ENCODE data around the gene HCRT. TPM values are rescaled to one million over a fixed set of nuclear protein-coding genes. Genes with fewer than 3 reads are reported as not detected.
A peak's percentile ranks its signal among the peaks of the same experiment; 100 is the strongest.

HCRT gene
- total and polyA plus RNA-seq, 2 donors (not counting 1 experiment from before 2014, with no cell fraction given), result not detected

GRCh38 chr17:42135151-42135550, 50.1 kb downstream of the HCRT start:
- no peak overlapping the region for H2AFZ ChIP-seq (ENCODE audit: insufficient read depth, low read depth, low read length, poor library complexity, severe bottlenecking)
- no peak overlapping the region for H3K9ac ChIP-seq (ENCODE audit: low read length)
- ChIA-PET POLR2A (interaction anchor here (0.9 kb wide), 1 partner anchor 15 kb away, joined by 6 read pairs; no protein-coding TSS in a partner anchor), CTCF (interaction anchor here (1.4 to 2.3 kb wide), 3 partner anchors 7 to 109 kb away, joined by 3 to 7 read pairs (median 5); no protein-coding TSS in a partner anchor)
- H3K4me3 ChIP-seq (ENCODE audit: control extremely low read depth in 1 of 5, extremely low read depth in 1 of 5, insufficient read depth in 1 of 5, low read depth in 2 of 5, low read length in 4 of 5), result no peak overlapping the region
- WGBS (ENCODE audit: insufficient coverage), result 97% methylated on average over 4 of the region's 6 CpGs
- peak overlapping the region; percentile 48 for H3K4me2 ChIP-seq (replicated peaks; ENCODE audit: low read depth, low read length, poor library complexity, severe bottlenecking)
- TF ChIP-seq CTCF (IDR thresholded peaks at IDR 0.05) (no peak), EZH2 (IDR thresholded peaks at IDR 0.05; ENCODE audit: borderline replicate concordance, insufficient read depth, low read depth, low read length, poor library complexity, severe bottlenecking) (no peak)
- intact Hi-C loops (cut with micrococcal nuclease), result no loop called here
- peaks cover 0 to 13% of the 10 kb centered on the region in 2 experiments for H3K36me3 ChIP-seq (replicated peaks in 1 of 2; ENCODE audit: control extremely low read depth in 1 of 2, control insufficient read depth in 1 of 2, extremely low read depth in 1 of 2, insufficient read depth in 2 of 2, low read length in 1 of 2)
- DNase-seq (no peak), ATAC-seq (ENCODE audit: low read depth) (no peak)
- no peak overlapping the region for H3K4me3 Mint-ChIP-seq
- H3K27ac Mint-ChIP-seq, result peak overlapping the region; percentile 82
- peaks cover 65% of the 10 kb centered on the region for H3K4me1 Mint-ChIP-seq
- H3K9me3 Mint-ChIP-seq (ENCODE audit: insufficient read depth), result no peaks in the 10 kb centered on the region
- peak overlapping the region in 1 of 2 donors; percentile 79 for H3K27ac ChIP-seq (ENCODE audit: low read length in 2 of 2)
- H3K27me3 Mint-ChIP-seq, result no peaks in the 10 kb centered on the region
- no peaks in the 10 kb centered on the region for H3K9me3 ChIP-seq (ENCODE audit: control extremely low read depth in 1 of 3, control insufficient read depth in 2 of 3, insufficient read depth in 1 of 3, low read length in 2 of 3)
- no peaks in the 10 kb centered on the region for H3K27me3 ChIP-seq (replicated peaks in 1 of 4; ENCODE audit: control extremely low read depth in 1 of 4, control insufficient read depth in 3 of 4, insufficient read depth in 4 of 4, low read length in 3 of 4)
- peaks cover 63% of the 10 kb centered on the region for H4K20me1 ChIP-seq (ENCODE audit: control insufficient read depth, insufficient read depth, low read length, poor library complexity, severe bottlenecking)
- peaks cover 64 to 70% of the 10 kb centered on the region in 2 donors for H3K4me1 ChIP-seq (ENCODE audit: control insufficient read depth in 2 of 2, insufficient read depth in 2 of 2, low read length in 2 of 2)
- H3K79me2 ChIP-seq (ENCODE audit: control insufficient read depth, insufficient read depth, low read length), result peaks cover 83% of the 10 kb centered on the region

Other genes starting within 250 kb of the HCRT start
- gene CNP, start 218.7 kb downstream of the HCRT start, total RNA-seq, result 45.2 and 59.0 TPM in 2 replicates
- 15.9 and 19.0 TPM in 2 replicates for gene CNP, start 218.7 kb downstream of the HCRT start, polyA plus RNA-seq
- 150 and 152 TPM in 2 replicates for gene DNAJC7, start 168.0 kb downstream of the HCRT start, total RNA-seq
- 22.0 and 25.8 TPM in 2 replicates for gene DNAJC7, start 168.0 kb downstream of the HCRT start, polyA plus RNA-seq
- gene NKIRAS2, start 165.4 kb downstream of the HCRT start, total RNA-seq, result 22.0 and 23.7 TPM in 2 replicates
- 21.4 and 29.2 TPM in 2 replicates for gene NKIRAS2, start 165.4 kb downstream of the HCRT start, polyA plus RNA-seq
- gene C17orf113, start 134.9 kb downstream of the HCRT start, total RNA-seq, result 2.1 TPM in 2 replicates
- 0.66 and 1.2 TPM in 2 replicates for gene C17orf113, start 134.9 kb downstream of the HCRT start, polyA plus RNA-seq
- gene ZNF385C, start 87.0 kb downstream of the HCRT start, total RNA-seq, result 0.78 and 1.1 TPM in 2 replicates
- 0.33 and 0.40 TPM in 2 replicates for gene ZNF385C, start 87.0 kb downstream of the HCRT start, polyA plus RNA-seq
- gene DHX58, start 72.7 kb downstream of the HCRT start, total RNA-seq, result 34.6 and 39.7 TPM in 2 replicates
- 31.6 and 57.6 TPM in 2 replicates for gene DHX58, start 72.7 kb downstream of the HCRT start, polyA plus RNA-seq
- gene KAT2A, start 64.1 kb downstream of the HCRT start, total RNA-seq, result 61.6 and 66.3 TPM in 2 replicates
- 155 TPM in 2 replicates for gene KAT2A, start 64.1 kb downstream of the HCRT start, polyA plus RNA-seq
- gene HSPB9, start 62.6 kb downstream of the HCRT start, total RNA-seq, result not detected in 2 replicates
- 0.09 and 0.10 TPM in 2 replicates for gene HSPB9, start 62.6 kb downstream of the HCRT start, polyA plus RNA-seq
- gene RAB5C, start 30.5 kb downstream of the HCRT start, total RNA-seq, result 79.9 and 81.9 TPM in 2 replicates
- gene RAB5C, start 30.5 kb downstream of the HCRT start, polyA plus RNA-seq, result 110 and 143 TPM in 2 replicates
- 0.51 and 0.62 TPM in 2 replicates for gene KCNH4, start 4.3 kb downstream of the HCRT start, total RNA-seq
- gene KCNH4, start 4.3 kb downstream of the HCRT start, polyA plus RNA-seq, result 0.65 and 1.0 TPM in 2 replicates
- gene GHDC, start 9.0 kb upstream of the HCRT start, total RNA-seq, result 41.5 and 41.9 TPM in 2 replicates
- gene GHDC, start 9.0 kb upstream of the HCRT start, polyA plus RNA-seq, result 48.6 and 65.4 TPM in 2 replicates
- gene STAT5B, start 90.9 kb upstream of the HCRT start, total RNA-seq, result 95.7 and 103 TPM in 2 replicates
- gene STAT5B, start 90.9 kb upstream of the HCRT start, polyA plus RNA-seq, result 70.0 and 89.3 TPM in 2 replicates
- 104 and 110 TPM in 2 replicates for gene STAT5A, start 103.0 kb upstream of the HCRT start, total RNA-seq
- gene STAT5A, start 103.0 kb upstream of the HCRT start, polyA plus RNA-seq, result 48.8 and 63.0 TPM in 2 replicates
- 140 and 151 TPM in 2 replicates for gene STAT3, start 203.0 kb upstream of the HCRT start, total RNA-seq
- 50.1 and 53.4 TPM in 2 replicates for gene STAT3, start 203.0 kb upstream of the HCRT start, polyA plus RNA-seq
- not detected in 2 replicates for gene CAVIN1, start 237.8 kb upstream of the HCRT start, total RNA-seq
- not detected in 2 replicates for gene CAVIN1, start 237.8 kb upstream of the HCRT start, polyA plus RNA-seq

Measured in B cell (primary cell).